ENCODE results near the gene TCP1.

DNA sequence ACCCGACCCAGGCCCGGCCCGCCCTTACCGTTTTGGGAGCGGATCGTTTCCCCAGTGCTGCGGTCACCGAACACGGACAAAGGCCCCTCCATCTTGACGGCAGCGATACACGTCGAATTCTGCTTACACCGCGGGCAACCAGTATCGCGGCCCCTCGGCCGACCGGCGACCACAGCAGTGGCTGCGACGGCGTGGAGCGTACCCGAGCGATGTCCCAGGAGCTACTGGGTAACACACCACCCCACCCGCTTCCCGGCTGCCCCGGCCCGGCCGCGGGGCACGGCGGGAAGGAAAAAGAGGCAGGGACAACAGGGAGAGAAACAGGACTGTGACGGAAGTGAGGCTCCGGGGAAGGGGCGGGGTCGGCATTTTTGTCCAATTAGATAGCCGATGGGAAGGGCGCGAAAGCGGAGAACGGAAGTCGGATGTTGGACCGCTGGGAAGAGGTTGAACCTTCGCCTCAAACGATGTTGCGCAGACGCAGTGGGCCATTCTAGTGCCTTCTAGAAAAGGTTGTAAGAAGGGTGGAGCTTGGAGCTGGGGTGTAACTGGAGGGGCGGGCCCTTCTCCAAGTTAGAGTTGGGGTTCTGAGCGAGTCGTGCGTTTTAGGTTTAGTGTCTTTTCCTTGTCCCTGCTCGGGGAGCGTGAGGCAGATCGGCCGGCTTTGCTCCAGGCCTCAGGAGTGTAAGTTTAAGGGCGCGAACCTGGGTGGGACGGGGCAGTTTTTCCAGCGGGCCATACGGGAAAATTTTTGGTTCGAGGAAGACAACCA, at the start of gene TCP1:
- no peak for TF ChIP-seq ZBTB21 (tag by site-specific recombination; IDR thresholded peaks at IDR 0.05)
- TF ChIP-seq, protein P1, sequence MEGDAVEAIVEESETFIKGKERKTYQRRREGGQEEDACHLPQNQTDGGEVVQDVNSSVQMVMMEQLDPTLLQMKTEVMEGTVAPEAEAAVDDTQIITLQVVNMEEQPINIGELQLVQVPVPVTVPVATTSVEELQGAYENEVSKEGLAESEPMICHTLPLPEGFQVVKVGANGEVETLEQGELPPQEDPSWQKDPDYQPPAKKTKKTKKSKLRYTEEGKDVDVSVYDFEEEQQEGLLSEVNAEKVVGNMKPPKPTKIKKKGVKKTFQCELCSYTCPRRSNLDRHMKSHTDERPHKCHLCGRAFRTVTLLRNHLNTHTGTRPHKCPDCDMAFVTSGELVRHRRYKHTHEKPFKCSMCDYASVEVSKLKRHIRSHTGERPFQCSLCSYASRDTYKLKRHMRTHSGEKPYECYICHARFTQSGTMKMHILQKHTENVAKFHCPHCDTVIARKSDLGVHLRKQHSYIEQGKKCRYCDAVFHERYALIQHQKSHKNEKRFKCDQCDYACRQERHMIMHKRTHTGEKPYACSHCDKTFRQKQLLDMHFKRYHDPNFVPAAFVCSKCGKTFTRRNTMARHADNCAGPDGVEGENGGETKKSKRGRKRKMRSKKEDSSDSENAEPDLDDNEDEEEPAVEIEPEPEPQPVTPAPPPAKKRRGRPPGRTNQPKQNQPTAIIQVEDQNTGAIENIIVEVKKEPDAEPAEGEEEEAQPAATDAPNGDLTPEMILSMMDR (tag by site-specific recombination; IDR thresholded peaks at IDR 0.05), result no peak
- no peak for TF ChIP-seq ZNF416 (tag by site-specific recombination; IDR thresholded peaks at IDR 0.05)
